HG03460 (cell line): ENCODE measurements around the gene NAPG.
"Not testable (repeated sequence)": the region's sequence is repeated elsewhere in the genome, so short reads cannot be mapped to it uniquely, and the experiment has no call there.

Source experiments
- ATAC-seq: cut with Tn5 transposase; IDR thresholded peaks from one replicate; pipeline ENCODE4 v1.9.1; 2021; ENCODE audit not compliant: unreplicated experiment

NAPG gene

DNA sequence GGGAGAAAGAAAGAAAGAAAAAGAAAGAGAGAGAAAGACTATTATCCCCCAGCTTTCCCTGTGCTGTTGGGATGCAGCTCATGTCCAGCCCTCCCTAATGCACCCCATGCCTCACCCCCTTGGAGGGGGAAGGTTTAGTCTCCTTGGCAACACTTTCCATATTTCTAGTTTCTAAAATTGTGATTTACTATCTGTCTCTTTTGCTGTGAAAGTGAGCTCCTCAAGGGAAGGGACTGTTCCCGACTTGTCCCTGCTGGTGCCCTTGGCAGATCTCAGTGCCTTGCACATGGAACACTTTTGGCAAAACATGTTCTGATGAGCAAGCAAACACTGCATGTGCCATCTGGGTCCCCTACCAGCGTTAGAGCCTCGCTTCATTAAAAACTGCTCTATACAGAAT lies 11.7 kb upstream of the NAPG start:
- ATAC-seq, result no peak

DNA sequence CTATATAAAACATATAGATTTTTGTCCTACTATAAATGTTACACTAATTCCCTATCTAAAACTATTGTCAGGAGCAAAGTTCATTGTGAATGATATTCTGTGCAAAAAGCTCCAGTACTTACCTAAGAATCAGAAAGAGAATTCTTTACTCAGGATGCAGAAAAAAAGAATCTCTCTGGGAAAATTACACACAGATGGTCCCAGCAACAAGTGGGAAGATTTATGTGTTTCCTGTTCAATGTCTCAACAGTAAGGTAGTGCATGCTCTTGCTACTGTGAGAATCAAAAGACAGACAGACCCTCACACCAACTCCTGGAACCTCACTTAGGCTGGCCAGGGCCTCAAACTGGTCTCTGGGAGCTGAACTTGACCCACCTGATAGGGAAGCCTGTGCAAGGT lies 11.2 kb upstream of the NAPG start:
- ATAC-seq, result no peak

DNA sequence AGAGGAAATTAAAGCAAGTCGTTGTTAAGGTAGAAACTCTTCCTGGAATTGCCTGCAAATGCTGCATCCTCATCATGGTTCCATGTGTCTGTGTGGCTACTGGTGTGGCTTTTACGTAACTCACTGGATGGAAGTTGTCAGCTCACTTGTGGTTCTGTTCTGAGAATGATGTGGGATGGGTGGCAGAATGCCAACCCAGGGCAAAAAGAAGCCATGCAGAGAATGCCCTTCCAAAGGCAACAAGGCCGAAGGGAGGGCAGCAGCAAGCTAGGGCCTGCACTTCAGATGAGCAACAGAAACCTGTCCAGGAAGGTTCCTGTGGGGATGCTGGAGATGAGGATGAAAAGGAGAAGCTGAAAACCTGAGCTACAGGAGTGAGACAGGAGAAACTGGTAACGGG lies 10.4 kb upstream of the NAPG start:
- no peak for ATAC-seq

DNA sequence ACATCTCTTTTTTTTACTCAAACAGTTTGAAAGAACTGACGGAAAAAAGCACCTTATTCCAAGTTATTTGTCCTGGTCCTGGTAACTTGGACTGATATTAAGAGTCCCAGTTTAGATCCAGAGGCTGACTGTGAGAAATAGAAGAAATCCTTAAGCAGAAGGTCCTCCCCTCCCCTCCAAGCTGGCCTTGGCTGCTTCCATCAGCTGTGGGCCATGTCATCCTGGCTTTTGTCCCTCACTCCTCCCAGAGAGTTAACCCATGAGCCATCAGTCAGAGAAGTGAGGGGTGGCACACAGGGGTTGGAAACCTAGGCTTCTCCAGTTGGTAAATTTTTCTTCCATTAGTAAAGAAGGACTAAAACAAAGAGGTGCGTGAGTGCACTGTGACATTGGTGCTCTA lies 9.7 kb upstream of the NAPG start:
- ATAC-seq, result no peak

DNA sequence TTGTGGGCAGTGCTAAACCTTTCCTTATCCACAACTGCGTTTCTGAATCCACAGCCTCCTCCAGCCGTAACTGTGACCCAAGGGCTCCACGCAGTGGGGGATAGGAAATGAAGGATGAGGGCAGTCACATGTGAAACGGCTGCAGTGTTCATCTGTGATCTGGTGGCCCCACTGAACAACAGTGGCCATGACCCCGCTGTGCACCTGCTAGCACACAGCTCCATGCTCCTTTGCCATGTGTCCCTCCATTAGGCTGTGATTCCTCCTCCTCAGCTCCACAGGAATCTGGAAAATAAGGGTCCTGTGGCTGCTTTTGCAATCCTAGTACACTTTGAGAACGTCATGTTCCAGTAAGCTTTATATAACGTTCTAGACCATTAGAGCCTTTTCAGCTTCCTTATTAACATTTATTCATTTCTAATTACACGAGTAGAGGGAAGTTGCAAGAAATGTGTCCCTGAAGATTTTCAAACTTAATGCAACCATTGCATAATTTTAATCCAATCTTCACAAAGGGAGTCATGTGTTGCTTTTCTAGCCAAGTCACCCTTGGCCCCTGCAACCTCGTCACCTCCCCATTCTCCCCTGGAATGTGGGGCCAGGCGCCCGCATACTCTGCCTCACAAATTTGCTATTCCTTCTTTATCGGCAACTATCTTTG lies 7.1 kb upstream of the NAPG start:
- ATAC-seq, result no peak

DNA sequence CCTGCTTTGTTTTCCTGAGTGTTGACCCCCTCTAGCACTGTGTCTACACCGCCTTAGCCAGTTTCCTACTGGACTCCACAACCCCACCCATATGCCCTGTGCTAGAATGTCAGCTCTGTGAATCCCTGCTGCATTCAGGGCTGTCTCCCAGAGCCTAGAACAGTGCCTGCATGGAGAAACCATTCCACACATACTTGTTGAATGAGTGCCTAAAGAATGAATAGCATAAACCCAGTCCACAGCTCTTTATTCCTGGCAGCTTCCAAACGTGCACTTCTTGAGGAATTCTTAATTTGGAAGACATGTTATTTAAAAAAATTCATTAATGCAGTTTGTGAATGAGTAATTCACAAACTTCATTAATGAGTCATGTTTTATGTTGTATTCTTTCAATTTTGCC lies 6.5 kb upstream of the NAPG start:
- ATAC-seq, result no peak

DNA sequence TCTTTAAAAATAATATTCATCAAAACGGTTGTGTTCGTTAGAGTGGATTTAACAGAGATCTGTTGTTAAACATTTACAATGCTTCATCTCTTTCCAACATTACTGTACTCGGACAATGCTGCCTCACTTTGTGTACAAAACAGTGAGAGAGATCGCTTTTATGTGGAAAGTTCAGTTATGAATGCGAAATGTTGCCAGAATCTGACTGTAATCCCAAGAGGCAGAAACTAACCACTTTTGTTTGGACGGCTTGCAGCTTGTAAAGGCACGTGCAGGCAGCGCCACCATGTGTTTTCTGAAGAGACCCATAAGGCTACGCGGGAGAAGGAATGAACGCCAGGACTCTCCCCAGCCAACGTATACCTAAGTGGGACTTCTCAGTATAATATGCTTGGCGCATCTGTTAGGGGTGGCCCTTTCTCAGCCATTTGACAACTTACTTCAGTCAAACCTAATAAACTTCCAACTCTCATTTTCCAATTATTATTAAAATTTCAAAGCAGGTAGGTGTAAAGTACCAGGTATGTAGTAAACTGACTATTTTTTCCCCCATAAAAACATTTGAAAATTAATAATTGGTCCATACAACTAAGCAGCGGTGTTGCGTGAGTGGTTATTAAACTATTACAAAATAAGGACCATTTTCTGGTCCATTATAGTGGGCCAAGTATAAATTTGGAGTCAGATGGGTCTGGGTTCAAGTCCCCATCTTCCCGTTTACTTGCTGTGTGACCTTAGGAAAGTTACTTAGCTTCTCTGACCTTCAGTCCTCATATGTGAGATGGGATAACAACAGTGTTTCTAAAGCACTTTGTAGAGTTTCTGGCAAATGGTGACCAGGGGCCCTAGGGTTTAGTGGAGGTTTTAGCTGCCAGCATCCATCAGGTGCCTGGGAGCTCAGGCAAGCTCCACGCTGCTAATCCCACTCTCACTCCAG lies 5.6 kb upstream of the NAPG start:
- no peak for ATAC-seq

DNA sequence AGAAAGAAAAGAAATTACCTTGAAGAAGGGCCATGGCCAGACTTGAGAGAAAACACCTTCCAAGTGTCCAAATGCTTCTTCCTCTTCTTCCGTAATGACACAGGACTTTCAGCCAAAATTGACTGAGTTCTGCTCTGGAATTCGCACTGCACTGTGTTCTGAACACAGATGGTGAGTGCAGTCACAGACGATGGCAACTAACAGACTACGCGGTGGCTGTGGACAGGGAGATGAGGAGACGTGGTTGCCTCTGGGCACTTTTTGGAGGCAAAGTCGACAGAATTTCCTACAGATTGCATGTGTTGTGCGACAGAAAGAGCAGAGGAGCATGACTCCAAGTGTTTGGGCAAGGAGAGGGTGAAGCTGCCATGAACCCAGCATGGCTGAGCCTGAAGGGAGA lies 4.3 kb upstream of the NAPG start:
- ATAC-seq, result no peak

DNA sequence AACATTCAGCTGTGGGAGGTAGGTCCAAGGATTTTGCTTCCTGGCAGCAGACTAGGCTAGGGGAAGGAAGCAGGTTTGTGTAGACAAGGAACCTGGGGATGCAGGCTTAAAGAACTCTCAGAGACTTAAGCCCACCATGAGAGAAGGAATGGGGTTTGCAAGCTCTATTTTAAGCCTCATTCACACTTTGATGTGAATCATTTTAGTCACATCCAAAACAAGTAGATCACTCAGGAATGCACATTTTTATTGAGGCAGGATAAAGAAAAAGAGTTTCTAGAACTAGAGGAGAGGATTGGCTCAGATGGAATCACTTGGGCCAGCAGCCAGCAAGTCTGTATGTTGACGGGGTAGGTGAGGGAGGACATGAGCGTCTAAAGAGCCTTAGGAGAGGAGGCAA lies 3.3 kb upstream of the NAPG start:
- no peak for ATAC-seq

DNA sequence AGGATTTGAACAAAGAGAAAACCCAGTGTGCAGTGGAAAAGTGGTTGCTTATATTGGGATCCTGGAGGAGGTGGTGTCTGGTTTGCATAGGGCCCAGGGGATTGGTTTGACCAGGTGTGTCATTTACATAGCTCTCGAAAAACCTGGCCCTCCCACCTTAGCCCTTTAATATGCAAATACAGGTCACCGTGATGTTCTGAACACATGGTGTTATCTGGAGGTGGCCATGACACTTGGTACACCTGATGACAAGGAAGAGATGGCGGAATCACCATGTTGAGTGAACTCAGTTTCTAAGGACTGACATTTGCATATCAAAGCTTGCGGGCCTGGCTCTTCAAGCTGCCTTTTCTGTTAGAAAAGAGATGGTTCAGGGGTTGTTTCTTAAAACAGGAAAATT lies 2.3 kb upstream of the NAPG start:
- ATAC-seq, result no peak

DNA sequence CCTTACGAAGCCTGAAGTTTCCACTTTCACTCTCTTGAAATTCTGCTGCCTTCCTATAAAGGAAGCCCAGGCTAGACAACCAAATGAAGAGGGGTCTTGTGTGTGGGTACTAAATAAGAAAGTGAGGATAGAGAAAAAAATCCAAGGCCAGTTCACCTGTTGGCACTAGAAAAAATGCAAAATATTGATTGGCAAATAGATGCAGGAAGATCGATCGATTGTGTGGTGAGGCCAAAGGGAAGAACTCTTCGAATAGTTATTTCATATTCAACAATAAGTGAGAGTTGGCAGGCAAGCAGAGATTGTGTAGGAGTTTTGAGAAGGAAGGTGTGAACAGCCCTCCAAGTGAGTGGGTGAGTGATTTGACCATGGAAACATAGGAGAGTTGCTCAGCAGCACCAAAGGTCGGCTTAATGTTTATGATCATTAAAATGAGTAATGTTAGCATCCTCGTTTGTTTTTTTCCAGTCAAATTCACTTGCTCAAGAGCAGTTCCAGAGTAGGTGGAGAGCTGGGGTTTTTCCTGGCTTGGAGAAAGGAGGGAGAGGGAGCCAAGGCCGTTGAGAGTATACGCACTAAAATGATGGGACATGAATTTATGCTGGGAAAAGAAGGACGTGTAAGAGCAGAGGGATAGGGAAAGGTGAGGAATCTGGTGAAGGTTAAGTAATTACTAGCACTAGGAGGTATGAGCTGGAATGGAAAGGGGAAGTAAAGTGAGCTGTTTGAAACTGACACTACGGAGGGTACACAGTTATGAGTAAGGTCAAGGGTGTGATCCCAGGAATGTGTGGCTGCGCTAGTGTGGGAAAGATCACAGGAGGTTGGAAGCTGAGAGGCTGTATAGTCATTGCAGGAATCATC lies 1.1 kb upstream of the NAPG start:
- ATAC-seq, result no peak

DNA sequence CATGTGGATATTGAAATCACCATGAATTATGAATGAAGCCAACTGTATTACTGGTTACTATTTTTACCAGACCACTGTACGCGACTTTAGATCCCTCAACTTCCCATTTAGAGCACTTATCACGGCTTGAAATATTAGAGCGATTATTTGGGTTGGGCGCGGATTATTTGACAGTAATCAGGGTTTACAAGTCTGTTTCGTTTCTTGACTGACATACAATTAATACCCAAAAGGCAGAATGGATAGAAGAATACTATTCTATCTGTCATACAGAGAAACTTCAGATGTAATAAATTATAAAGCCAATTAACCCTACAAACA lies 496 bp upstream of the NAPG start:
- ATAC-seq, result no peak

DNA sequence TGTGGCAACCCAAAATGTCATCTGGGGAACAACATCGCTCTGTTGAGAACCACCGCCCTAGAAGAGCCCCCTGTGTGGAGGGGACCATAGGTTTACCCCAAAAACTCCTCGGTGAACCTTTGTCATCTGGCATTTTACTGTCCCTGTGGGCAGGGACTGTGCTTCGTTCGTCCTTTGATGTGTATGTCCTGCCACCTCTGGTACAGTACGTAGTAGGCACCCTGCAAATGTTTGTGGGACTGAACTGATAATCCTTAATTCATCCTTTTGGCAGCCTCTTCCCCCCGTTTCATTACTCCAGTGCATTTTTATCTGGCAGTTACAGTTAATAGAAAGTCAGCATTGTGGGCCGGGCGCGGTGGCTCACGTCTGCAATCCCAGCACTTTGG lies 728 bp downstream of the NAPG start:
- no peak for ATAC-seq

DNA sequence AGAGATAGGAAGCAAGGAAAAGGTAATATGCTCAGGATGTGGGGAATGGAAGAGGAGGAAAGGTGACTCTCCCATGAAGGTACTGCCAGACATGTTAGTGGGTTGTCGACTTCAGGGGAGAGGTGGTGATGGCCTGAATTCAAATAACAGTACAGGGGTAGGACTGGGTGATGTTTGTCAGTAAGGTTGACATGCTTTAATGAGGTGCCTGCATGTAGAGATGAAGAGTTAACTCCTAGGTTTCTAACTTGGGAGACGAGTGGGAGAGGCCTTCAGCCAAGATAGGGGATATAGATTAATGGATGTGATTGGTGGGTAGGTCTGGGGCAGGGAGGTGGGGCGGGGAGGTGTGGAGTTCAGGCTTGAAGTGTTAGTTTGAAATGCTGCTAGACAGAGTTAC lies 2.6 kb downstream of the NAPG start:
- ATAC-seq, result no peak

DNA sequence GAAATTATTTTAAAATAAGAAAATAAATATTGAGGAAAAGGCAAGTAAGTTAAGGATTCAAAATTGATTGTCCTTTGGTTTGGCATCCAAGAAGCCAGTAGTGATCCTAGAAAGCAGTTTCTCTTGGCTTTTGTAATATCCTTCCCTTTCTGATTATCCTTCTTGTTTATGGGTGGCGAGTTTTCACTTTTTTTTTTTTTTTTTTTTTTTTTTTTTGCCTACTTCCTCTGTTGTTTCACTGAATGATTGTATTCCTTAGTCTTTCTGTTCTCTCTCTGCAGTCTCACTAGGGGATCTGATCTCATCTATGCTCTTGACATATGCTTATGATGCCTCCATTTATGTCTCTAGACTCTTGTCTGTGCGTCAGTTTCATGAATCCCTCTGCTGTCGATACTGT lies 4.2 kb downstream of the NAPG start:
- no peak for ATAC-seq

DNA sequence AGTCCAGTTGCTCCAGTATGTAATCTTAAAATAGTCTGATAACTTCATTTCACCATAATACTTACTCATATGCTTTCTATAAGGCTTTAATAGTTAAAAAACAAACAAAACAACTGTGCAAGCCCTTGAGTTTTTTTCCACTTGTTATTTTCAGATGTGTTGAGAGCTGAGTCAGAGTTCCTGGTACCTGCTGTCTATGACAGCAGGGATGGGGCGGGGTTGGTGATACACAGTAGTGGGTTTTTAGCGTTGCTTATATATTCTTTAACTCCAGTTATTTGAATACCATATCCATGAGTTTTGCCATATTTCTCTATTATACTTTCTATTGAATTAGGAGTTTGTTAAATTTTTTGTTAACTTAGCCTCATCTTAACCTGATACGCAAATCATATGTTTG lies 5.0 kb downstream of the NAPG start:
- ATAC-seq, result no peak

DNA sequence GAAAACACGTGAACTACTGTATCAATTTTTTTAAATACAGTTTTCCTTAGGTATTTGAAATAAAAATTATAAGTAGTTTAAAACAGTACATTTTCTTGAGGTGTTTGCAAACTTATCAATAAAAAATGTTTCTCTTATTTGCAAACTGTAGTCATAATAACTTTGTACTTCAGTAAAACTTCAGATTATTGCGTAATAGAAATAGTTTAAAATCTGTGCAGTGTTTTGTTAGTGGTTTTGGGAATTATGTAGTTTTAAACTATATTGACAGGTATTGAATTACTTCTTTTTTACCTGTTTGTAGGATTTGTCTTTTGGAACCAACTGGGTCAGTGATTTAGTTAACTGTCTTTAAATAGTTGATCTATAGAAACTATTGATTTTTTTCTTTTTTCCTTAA lies 7.3 kb downstream of the NAPG start:
- no peak for ATAC-seq

DNA sequence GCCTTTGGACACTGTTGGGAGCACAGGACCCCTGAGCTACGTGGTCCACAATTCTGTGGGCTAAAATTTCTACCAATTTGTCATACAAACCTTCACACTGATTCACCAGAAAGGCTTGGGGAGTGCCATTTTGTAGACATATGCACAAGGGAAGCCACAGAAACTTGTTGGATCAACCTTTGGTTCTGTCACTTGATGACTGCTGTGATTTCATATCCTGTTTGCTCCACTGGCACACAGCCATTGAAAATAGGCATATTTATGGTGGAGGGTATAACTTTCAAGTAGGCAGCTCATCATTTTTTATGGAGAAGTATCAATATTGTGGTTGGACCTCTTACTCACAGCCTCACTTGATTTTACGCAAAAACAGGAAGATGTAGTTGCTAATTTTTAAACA lies 10.5 kb downstream of the NAPG start:
- ATAC-seq, result no peak

DNA sequence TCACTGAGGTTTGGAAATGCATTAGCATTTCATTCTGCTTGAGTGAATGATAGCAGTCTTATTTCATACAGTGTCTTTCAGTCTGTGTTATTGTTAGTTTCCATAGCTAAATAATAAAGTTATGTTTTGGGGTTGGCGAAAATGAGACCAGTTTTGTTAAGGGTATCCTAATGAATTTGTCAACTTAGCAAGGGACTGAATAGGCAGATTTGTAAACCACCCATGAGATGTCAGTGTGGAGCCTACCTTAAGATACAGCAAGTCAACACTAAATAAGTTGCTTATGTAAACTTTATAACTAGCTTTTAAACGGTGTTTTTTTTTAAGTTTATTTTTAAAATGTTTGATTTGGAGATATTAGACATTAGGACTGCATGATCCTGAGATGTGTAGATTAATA lies 11.9 kb downstream of the NAPG start:
- ATAC-seq, result no peak

DNA sequence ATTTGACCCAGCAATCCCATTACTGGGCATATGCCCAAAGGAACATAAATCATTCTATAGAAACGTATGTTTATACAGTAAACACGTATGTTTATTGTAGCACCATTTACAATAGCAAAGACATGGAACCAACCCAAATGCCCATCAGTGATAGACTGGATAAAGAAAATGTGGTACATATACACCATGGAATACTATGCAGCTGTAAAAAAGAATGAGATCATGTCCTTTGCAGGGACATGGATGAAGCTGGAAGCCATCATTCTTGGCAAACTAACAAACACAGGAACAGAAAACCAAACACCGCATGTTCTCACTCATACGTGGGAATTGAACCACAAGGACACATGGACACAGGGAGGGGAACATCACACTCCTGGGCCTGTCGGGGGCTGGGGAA lies 13.3 kb downstream of the NAPG start:
- ATAC-seq, result not testable (repeated sequence)

DNA sequence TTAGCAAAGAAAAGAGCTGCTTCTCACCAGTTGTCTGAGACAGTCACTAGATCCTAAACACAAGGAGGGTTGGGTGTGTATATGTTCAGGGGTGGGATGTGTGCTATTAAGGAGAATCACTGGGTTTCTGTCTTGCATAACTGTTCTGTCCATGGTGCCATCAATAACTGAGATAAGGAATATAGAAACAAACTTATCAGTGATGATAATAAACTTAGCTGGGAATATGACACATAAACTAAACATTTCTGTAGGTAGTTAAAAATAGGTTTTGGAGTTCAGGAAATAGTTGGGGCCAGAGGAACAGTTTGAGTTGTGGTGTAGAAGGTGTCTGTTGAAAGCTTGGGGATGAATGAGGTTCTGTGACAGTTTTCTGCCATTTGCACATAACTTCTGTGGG lies 17.4 kb downstream of the NAPG start:
- ATAC-seq, result no peak
